ENCODE measurements around the gene JADE3.
A peak's percentile ranks its signal among the peaks of the same experiment; 100 is the strongest.

JADE3 gene

DNA sequence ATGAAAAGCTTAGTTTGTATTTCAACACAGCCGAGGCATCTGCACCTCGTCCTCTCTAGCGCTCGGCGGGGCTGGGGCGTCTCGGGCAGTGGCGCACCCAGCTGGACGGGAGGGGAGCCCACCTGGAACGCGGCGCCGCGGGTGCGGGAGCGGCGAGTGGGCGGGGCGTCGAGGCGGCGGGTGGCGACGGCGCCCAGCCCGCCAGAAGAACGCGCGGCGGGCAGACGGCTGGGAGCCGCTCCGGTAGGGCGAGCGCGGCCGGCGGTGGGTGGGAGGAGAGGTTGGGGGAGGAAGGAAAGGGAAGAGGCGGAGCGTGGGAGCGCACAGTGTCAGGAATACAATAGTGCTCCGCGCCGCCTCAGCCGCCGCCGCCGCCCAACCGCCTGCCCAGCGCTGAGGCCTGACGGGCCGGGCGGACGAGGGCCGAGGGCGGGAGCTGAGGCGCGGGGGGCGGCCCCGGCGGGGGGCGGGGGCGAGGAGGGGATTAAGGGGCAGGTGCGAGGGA is at the start of gene JADE3:
Gene JADE3, plus strand, starts transcription at position 324 of the 505 bp plus-strand sequence. CDS start 72,474 bp downstream, outside the sequence.
- peak; percentile 6 for DNase-seq (ENCODE audit: low read depth)

DNA sequence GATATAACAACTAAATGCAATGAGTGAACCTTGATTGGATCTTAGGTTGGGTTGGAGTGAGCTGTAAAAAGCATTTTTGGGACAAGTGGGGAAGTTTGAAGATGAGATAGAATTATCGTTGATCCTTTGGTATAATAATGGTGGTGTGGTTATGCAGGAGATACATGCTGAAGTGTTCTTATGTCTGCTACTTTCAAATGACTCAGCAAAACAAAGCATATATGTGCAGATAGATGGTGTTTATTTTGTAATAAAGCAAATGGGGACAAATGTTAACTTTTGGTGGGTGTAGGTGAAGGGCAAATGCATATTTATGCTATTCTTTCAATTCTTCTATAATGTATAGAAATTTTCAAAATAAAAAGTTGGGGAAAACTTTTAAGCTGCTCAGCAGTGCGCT is 49.1 kb upstream of the JADE3 start:
- DNase-seq (ENCODE audit: low read depth): no peak

DNA sequence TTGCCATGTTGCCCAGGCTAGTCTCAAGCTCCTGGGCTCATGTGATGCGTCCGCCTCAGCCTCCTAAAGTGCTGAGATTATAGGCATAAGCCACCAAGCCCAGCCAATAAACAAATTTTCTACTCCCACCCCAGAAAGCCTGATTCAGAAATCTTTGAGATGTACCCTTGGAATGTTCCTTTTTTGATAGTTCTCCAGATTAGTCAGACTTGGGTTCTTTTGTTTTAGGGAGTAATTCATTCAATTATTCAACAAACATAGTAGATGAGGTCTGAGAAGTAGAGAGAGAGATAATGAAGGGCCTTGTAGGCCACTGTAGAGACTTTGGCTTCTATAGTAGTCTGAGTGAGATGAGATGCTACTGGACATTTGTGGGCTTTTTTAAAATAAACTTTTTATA is 47.6 kb upstream of the JADE3 start:
- DNase-seq (ENCODE audit: low read depth): no peak

DNA sequence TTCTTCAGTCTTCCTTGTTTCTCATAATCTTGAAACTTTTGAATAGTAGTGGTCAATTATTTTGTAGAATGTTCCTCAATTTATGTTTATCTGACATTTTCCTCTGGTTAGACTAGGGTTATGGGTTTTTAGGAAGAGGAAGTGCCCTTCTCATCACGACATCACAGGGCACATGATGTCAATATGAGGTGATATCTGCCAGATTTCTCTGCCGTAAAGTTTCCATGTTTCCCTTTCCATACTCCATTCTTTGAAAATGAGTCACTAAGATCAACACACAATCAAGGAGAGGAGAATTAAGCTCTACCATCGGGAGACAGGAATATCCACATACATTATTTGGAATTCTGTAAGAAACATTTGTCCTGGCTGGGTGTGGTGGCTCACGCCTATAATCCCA is 46.9 kb upstream of the JADE3 start:
- no peak for DNase-seq (ENCODE audit: low read depth)

DNA sequence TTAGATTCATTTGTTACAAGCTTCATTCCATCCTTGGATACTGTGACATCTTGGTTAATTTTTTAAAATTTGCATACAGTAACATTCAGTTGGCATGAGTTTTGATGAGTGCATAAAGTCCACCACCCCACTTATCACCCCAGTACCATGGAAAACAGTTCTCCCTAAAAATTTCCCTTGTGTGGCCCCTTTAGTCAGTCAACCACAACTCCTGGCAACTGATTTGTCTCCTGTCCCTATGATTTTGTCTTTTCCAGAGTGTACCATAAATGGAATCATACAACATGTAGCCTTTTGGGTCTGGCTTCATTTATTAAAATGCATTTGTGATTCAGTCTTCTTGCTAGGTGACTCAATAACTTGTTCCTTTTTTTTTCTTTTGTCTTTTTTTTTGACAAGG is 45.5 kb upstream of the JADE3 start:
- no peak for DNase-seq (ENCODE audit: low read depth)

DNA sequence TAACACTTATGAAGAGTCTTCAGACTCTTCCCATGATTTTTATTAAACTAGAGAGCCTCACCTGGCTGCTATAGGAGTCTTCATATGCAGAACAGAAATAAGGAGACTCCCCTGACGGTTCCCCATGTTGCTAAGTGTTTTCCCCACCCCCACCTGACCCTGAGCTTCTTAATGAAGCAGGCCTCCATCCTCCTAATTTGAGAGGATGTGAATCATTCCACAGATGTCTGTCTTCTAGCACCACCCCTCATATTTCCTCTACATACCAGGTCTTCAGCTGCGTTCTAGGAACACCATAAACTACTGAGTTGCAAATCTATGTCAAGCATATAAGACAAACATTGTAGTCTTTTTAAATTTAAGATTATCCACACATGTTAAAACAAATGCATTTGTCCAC is 38.5 kb upstream of the JADE3 start:
- no peak for DNase-seq (ENCODE audit: low read depth)

DNA sequence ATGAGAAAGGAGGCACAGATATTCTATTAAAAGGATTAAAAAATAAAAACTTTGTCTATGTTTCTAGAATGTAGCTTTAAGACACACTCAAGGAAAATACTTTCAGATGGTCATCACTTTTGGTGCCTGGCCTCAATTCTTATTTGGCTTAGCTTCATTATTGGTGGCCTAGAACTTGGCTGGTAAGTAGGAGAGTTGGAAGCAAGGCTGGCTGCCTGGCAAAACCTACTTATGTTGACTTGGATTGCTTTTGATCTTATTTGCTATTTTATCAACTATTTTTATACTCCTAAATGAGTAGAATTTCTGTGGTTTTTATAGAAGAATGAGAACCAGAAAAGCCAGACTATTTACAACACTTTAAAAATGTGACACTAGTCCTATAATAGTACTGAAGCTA is 35.3 kb upstream of the JADE3 start:
- no peak for DNase-seq (ENCODE audit: low read depth)

DNA sequence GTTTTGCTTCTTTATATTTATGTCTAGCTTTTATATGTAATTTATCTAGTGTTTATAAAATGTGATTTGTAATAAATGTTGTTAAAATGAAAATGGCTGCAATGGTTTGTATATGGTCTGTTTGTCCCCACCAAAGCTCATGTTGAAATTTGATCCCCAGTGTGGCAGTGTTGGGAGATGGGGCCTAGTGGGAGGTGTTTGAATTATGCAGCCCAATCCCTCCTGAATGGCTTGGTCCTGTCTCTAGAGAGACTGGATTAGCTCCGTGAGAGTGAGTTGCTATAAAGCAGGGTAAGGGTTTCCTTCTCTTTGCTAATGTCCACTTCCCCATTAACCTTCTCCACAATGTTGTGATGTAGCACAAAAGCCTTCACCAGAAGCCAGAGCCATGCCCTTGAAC is 30.0 kb upstream of the JADE3 start:
- DNase-seq (ENCODE audit: low read depth): no peak

DNA sequence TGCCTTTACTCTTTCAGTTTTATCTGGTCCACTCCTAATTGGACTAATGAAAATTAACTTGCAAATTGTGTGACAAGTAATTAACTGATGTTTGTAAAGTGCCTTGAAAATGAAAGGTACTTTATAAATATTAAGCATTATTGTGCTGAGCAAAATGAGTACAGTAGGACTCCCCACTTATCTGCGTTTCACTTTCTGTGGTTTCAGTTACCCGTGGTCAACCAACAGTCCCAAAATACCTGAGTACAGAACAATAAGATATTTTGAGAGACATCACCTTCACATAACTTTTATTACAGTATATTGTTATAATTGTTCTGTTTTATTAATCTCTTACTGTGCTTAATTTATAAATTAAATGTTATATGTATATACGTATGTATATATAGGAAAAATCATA is 27.4 kb upstream of the JADE3 start:
- DNase-seq (ENCODE audit: low read depth): no peak

DNA sequence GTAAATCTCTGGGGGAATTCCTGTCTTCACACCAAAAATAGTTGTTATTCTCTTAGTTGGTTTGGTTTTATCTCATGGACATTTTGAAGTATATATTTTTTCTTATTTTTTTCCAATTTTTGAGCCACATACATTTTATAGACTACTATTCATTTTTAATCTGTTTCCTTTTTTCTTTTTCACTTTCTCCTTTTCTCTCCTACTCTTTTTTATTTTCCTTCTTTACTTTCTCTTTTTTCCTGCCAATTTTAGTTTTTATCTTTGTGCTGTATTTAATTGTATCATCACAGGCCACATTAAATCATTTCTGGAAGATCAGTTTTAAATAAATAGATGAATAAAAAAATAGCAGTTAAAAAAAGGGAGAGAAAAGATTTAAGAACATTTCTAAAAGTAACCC is 14.0 kb upstream of the JADE3 start:
- no peak for DNase-seq (ENCODE audit: low read depth)

DNA sequence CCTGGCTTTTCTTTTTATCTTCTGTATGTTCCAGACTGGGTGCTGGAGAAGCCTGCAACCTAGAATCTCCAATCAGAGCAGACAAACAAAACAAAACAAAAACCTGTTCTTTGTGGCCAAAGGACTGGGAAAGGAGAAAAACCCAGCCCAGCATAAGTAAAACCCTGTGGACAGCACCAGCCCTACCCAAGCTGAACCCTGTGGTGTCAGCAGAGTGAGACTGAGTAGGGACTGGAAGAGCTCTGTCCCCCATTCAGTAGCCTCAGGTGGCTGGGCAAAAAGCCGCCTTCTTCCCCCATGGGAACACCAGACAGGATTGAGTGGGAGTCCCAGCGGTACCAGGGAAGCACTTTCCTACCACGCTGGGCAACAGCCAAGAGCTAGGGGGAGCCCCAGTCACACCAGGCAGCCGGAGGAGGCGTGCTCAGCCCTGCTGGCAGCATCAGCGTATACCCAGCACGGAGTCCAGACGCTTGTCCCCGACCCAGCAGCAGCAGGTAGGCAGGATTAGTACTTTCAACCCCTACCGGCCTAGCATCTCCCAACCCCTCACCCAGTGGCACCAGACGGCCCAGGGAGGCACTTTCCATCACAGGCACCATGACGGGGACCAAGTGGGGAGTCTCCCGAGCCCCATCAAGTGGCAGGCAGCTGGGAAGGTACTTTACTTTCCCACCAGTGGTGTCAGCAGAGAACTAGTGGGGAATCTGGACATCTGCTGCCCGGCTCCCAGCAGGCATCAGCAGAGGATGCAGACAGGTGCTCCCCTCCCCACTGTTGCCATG is 8.6 kb upstream of the JADE3 start:
- DNase-seq (ENCODE audit: low read depth): peak; percentile 45

DNA sequence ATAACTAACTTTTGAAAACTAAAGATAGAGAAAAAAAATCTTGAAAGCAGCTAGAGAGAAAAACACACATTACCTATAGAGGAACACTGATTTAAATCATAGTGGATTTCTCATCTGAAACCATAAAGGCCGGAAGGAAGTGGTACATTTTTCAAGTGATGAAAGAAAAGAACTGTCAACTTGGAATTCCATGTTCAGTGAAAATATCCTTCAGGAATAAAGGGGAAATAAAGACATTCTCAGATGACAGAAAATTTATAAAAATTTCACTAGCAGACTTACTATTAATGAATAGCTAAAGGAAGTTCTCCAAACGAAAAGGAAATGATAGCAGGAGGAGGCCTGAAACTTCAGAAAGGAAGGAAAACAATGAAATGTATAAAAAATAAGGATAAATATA is 7.6 kb upstream of the JADE3 start:
- DNase-seq (ENCODE audit: low read depth): no peak

DNA sequence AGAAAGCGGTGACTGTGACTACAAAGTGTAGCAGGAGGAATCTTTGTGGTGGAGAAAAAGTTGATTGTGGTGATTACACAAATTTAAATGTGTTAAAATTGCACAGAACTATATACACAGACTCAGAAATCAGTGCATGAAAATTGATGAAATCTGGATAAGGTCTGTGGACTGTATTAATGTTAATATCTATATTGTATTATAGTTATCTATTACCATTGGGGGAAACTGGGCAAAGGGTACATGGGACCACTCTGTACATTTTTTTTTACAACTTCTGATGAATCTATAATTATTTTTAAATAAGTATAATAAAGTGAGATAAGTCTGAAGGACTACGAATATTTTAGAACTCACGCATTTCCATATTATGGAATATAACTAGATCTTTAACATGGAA is 1.8 kb upstream of the JADE3 start:
- DNase-seq (ENCODE audit: low read depth): no peak

DNA sequence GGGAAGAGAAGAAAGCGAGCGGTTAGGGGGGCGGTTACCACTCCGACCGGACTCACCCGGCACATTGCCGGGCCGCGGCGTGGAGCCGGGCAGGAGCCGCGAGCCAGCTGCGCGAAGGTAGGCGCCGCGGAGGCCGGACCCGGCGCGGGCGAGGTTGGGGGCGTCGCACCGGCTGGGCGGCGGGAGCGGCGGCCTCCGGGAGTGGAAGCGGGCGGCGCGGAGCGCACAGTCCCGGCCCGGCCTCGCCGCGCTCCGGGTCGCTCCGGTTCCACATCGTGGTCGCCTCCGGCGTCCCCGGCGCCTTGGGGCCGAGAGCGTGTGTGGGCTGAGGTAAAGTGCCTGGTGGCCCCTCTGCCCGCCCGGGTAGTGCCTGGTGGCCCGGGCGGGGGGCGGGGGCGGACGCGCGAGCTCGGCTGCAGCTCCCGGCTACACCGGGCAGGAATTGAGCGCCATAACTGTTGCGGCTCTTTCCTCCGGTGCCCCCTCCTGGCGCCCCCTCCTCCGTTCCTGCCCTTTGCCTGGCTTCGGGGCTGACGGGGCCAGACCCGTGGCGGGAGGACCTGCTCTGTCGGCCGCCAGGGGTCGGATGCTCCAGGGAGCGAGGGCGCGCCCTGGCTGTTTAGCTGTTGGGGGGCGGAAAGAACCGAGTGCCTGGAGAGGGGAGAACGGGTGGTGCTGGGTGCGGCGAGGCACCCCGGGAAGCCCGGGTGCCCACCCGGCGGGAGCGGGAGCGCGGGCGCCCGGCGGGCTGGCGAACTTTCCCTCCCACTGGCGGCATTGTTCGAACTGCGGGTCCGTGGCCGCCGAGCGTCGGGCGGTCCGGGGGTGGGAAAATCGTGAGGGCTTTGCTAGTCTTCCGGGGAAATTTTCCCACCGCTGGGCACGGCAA is 626 bp downstream of the JADE3 start:
- no peak for DNase-seq (ENCODE audit: low read depth)

DNA sequence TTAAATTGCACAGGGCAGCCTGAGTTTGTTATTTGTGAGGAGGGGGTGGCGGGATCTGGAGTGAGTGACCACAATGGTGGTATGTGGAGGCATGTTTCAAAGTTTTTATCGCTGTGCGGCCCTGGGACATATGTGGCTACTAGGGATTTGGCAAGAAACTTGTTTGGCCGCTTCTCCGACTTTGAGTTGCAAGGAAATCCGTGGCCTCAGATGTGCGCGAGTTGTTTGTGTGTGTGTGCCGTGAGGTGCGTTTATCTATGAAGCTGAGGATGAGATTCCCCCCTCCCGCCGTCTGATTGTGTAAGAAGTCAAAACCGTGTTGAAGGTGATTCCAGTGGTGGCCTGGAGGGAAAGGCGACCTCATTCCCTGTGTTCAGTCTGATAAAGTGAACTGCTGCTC is 1.4 kb downstream of the JADE3 start:
- no peak for DNase-seq (ENCODE audit: low read depth)

DNA sequence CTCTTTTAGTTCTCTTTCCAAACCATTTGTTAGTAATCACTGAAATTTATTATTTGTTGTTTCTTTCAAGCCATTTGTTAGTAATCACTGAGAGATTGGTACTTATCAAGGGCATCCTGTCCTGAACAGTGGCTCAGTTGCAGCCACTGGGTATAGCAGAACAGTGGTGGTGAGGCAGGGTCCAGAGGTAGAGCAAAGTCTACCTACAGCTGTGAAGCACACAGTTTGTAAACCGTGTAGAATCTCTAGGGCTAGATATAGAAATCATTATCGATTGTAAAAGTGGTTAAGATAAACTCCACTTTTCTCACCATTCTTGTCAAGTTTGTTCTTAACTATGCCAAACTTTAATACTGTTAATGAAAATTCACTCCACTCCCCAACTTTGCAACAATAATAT is 4.1 kb downstream of the JADE3 start:
- DNase-seq (ENCODE audit: low read depth): no peak

DNA sequence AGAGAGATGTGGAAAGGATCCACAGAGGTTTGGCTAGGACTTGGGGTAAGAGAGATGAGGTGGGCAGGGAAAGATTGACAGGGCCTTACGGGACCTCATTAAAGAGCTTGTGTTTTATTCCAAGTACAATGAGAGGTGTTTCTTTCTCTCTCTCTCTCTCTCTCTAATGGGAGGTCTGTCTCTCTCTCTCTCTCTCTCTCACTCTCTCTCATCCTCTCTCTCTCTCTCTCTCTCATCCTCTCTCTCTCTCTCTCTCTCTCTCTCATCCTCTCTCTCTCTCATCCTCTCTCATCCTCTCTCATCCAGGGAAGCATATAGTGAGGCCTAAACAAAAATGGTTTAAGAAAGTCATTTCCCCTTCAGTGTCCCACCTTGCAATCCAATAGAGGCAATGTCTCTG is 5.4 kb downstream of the JADE3 start:
- DNase-seq (ENCODE audit: low read depth): no peak

DNA sequence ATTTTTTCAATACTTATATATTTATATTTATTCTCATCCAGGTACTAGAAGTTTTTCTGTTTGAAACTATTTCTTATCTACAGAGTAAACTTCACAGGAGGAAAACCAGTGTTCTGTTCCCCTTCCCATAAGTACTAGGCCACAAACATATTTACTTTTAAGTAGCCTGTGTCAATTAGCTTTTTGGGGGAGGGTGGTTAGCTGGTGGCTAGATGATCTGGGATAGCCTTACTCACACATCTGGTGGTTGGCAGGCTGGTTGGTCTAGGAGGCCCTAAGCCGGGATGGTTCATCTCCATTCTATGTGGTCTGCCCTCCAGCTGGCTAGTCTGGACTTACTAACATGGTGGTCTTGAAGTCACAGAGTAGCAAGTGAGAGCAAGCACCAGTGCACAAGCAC is 6.2 kb downstream of the JADE3 start:
- no peak for DNase-seq (ENCODE audit: low read depth)

DNA sequence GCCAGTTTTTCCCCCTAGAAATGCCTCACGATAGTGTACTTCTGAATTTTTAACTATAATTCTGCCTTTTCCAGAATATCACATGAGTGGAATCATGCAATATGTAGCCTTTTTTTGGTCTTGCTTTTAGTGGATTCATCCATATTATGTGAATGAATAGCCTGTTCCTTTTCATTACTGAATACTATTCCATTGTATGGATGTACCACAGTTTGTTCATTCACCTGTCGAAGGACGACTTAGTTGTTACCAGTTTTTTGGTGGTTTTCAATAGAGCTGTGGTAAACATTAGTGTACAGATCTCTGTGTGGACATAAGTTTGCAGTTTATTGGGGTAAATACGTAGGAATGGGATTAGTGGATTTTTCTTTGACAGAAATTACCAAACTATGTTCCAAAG is 8.0 kb downstream of the JADE3 start:
- no peak for DNase-seq (ENCODE audit: low read depth)

DNA sequence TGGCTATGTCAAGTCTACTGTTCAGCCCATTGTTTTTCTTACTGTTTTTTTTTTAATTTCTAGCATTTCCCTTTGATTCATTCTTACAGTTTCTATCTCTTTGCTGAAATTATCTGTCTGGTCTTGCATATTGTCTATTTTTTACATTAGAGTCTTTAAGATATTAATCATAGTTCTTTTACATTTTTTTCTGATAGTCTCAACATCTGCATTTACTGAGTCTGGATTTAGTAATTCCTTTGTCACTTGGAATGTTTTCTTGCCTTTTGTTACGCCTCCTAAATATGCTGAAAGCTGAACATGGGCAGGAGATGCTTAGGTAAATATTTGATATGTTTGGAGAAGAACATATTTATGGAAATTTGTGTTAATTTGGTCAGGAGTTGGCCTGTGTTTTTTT is 10.4 kb downstream of the JADE3 start:
- no peak for DNase-seq (ENCODE audit: low read depth)

DNA sequence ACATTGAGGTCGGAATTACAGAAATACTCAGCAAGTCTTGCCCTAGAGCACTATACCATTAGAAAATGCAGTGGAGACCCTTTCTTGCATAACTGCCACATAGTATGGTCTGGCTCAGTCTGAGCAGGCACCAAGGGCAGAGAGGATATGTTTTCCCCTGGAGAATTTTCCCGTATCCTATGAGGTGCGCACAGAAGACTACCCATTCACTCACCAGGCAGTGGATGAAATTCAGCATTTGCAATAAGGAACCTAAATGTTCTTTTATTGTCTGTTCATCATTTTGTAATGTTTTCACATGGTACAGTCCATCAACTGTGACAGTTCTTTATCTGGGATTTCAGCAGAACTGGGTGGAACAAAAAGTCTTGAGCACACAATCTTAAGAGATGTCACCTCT is 15.5 kb downstream of the JADE3 start:
- DNase-seq (ENCODE audit: low read depth): no peak

DNA sequence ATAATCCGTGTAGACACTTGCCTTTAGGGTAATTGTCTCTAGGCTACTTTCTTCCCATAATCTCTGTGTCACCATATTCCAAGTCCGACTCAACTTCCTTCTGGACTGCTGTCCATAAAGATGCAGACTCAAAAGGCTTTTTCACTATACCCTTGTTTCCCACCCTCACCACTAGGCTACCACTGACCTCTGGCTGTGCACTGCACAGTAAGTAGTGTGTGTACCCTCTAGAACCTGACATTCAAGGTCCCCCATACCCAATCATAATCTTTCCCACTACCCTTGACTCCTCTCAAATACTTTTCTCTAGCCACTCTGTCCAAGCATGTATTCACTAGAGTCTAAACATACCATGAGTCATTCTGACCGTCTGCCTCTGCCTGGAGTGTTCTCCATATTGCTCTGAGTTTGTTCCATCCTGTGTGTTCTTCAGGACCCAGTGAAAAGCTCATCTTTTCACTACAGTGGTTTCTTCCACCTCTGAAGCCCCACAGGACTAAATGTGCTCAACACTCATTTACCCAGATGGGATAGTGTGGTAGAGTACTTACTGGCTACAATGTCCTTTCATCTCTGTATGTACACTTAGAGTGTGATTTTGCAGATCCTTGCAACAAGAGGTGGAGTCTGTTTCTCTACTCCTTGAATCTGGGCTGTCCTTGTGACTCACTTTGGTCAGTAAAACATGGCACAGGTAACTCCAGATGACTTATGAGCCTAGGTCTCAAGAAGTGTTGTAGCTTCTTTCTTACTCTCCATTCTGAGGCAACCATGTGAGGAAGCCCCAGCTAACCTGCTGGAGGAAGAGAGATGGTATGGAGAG is 17.4 kb downstream of the JADE3 start:
- no peak for DNase-seq (ENCODE audit: low read depth)

Measured in stimulated activated CD4-positive, alpha-beta T cell treated with anti-CD3 and anti-CD28 coated beads, Interleukin-2, amount 100 ng/mL, for 4 hours (primary cell).